GM13977 (cell line): ENCODE data around the gene GNAO1.

Source experiments
- DNase-seq: peaks from one replicate; pipeline ENCODE4 v3.0.0; 2012; ENCODE audit warnings: low spot score
- in situ Hi-C: fragments of 300-500 bp; cut with MboI; formaldehyde crosslinking; loops from one replicate; pipeline ENCODE4 v1.12.0; 2022; ENCODE audit warnings: low sequenced_read_pairs, low pct_unique_long_range_greater_than_20kb, mixed read lengths, inconsistent platforms; ENCODE audit not compliant: unreplicated experiment
- TF ChIP-seq, protein P1 (sequence below): IDR thresholded peaks from 2 replicates; pipeline ENCODE4 v1.5.1; 2012; ENCODE audit warnings: mild to moderate bottlenecking, control low read depth; ENCODE audit not compliant: insufficient read depth; ENCODE audit errors: extremely low read depth, missing control alignments

GNAO1 gene

DNA sequence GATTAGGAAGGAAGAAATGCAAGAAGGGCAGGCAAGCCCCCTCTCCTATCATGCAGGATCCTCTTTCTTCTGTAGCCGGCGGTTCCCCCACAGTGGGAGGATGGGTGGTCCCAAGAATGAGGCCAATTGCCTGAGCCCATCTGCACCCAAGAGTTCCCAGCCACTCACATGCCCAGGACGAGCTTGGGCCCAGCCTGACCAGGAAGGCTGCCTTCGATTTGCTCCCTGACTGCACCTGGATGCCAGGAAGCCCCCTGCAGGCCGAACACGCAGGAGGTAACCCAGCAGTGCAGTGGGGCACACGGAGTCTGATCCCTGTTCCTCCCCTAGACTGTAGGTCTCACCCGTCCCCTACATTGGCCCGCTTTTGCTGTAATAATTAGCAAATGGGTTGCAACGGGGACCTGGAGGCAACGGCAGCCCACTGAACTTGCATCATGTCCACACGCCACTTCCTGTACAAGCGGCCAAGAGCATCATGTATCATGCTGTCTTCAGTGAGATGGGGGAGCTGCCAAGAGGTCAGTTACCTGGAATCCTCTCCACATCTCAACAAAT is 166.6 kb downstream of the GNAO1 start:
- TF ChIP-seq, protein P1, sequence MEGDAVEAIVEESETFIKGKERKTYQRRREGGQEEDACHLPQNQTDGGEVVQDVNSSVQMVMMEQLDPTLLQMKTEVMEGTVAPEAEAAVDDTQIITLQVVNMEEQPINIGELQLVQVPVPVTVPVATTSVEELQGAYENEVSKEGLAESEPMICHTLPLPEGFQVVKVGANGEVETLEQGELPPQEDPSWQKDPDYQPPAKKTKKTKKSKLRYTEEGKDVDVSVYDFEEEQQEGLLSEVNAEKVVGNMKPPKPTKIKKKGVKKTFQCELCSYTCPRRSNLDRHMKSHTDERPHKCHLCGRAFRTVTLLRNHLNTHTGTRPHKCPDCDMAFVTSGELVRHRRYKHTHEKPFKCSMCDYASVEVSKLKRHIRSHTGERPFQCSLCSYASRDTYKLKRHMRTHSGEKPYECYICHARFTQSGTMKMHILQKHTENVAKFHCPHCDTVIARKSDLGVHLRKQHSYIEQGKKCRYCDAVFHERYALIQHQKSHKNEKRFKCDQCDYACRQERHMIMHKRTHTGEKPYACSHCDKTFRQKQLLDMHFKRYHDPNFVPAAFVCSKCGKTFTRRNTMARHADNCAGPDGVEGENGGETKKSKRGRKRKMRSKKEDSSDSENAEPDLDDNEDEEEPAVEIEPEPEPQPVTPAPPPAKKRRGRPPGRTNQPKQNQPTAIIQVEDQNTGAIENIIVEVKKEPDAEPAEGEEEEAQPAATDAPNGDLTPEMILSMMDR = no peak
- in situ Hi-C loops = no loop called here

DNA sequence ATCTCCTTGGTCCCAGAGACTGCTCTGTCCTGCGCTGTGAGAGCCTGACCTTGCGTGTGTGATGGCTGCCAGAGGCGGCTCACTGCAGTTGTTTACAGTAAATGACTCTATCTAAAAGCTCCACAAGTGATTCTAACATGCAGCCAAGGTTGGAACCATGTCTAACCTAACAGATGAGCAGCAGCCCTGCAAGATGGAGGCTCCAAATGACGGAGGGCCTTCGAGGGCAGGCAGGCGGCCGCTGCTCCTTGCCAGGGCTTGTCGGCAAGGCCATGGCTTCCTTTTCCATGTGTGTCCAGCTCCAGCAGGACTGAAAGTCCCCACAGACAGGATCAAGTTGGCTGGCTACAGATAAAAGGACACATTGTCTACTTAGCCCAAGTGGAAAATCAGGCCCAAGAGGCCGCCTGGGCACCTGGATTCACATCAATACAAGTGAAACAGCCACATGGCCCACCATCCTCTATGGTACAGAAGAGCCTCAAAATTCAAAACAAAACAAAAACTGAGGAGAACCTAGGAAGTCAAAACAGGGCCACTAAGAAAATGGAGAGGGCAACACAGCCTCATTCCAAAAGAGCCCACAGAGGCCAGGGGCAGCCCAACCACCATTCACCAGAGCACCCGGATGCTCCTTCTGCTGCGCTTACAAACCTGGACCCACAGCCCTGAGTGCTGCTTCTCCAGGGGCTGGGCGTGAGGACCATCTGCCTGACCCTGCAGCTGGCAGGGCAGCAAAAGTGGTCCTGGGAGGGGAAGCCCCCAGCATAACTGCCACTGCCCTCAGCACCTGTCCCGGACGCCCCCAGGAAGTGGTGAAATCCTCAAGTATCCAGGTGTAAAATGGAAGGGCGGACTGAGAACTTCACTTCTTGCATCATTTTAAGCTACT is 169.1 kb downstream of the GNAO1 start:
- no peak for DNase-seq
- in situ Hi-C loops = no loop called here
- TF ChIP-seq, protein P1 = no peak

More for the DNA sequence above, 166.6 kb downstream of the GNAO1 start:
- DNase-seq = peak; percentile 19

DNA sequence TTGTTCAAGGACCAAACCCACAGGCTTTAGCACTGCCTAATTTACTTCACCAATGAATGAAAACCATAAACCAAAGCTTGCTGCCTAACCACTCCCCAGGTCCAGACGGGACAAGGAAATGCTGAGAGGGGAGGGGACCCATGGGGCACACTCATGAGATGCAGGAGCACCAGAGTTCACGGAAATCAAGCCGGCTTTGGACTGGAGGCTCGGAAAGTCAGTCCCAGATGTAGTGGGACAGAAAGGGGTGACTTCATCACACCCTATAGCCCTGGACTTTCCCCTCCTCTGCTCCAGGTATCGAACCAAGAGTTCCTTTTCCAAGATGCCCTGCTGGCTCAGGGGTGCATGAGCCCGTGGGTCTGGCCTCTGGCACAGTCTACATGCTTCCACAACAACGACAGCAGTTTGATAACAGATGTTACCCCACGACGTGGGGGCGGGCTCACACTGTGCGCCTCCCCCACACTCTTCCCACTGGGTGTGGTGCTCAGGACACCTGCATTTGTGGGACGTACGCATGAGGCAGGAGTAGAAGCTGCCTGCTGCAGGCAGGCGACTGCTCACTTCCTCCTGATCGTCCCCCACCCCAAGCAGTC is 170.9 kb downstream of the GNAO1 start:
- TF ChIP-seq, protein P1 = no peak
- in situ Hi-C loops = no loop called here
- no peak for DNase-seq

DNA sequence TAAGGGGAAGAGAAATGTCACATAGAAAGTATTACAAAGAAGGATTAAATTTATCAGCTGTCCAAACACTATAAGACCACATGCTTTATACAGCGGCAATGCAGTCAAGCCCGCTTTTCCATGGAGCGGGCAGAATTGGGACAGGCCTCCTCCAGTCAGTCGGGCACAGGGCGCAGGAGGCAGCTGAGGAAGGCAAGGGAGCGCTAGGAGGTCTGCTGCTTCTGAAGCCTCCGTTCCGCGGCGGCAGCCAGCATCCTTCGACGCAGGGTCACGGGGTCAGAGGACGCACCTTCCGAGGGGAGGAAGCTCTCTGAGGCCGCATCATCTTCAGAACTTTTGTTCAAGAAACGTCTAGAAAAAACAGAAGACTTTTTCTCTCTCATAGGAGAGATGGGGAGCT is 171.4 kb downstream of the GNAO1 start:
- in situ Hi-C loops = no loop called here
- TF ChIP-seq, protein P1 = no peak
- DNase-seq = no peak

DNA sequence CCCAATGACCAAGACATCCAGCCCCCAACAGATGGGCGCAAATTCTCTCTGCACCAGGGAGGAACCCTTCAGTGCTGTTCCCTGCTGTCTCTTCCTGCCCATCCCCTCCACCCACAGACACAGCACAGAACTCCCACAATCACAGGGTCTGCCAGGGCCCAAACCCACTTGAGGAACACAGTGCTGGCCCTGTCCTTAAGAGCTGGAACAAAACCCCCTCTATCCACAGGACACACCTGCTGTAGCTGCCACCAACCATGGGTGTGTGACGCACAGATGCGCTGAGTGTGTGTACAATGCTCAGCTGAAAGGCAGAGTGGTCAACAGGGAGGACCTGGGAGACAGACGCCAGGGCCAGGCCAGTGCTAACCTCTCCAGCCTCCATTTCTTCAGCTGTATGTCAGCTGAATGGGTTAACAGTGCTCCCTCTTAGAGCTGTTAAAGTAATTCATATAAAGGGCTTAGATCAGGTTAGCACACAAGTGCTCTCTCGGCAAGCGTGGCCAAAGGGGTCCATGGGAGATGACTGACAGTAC is 172.0 kb downstream of the GNAO1 start:
- TF ChIP-seq, protein P1 = no peak
- in situ Hi-C loops = no loop called here
- DNase-seq = no peak

DNA sequence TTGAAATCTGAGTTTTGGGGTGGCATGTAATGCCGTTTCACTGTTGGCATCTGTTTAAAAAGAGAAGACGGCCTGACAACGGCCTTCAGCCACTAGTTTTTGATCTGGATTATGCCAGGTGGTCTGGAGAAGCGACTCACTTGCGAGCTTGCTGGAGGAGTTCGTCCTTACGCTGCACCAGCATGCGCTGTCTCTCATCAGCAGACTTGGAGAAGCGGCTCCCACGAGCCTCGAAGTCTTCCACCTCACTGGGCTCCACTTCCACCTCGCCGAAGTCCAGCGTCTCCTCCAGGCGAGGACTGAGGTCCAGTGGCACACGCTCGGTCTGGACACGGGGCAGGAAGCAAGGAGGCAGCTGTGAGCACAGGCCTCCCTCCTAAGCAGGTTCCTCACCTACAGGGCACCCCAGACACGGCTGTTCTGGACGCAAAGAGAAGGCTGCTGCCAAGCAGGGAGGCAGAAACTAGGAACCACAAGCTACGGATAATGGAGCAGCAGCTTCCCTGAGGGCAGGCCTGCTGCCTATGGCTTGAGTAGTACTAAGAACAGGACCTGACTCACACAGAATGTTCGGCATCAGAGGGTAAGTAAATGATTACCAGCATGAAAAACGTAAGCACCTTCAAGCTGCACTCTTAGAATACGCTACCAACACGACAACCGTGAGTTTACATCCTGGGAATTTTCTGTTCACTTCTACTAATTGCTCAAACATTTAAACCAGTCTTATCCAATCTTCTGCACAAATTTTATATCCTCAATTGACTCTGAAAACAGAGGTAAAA is 172.7 kb downstream of the GNAO1 start:
- TF ChIP-seq, protein P1 = no peak
- in situ Hi-C loops = no loop called here
- DNase-seq = no peak
